Skin epidermis (tissue), 12 donors: ENCODE data around the gene RGCC.

Source experiments
- H3K27ac ChIP-seq, 21 experiments: fragments of 200-600 bp; sonication (generic) in 11 of 21; one replicate each; pipeline ENCODE4 v1.5.0; 2020; ENCODE audit warnings: mild to moderate bottlenecking in 3 of 21, inconsistent platforms in 2 of 21, moderate library complexity in 2 of 21
- H3K4me3 ChIP-seq, 7 experiments: fragments of 200-600 bp; sonication (generic) in 2 of 7; one replicate each; pipeline ENCODE4 v1.5.0; 2020; ENCODE audit warnings: inconsistent platforms in 2 of 7, mild to moderate bottlenecking in 2 of 7, moderate library complexity in 1 of 7

RGCC gene

DNA sequence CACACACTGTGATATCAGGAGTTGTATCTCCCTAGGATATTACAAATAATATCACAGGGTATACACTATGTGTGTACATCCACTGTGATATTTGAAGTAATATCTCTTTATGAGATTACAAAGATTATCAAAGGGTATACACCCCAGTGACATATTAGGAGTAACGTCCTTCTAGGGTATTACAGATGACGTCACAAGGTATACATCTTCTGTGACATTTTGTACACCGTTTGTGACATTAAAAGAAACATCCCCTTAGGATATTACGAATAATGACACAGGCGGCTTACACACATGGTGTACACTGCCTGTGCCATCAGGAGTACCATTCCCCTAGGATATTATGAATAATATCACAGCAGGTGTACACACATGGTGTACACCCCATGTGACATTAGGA lies 13.4 kb upstream of the RGCC start:
- H3K4me3 ChIP-seq = no peak overlapping the region
- no peak overlapping the region for H3K27ac ChIP-seq

DNA sequence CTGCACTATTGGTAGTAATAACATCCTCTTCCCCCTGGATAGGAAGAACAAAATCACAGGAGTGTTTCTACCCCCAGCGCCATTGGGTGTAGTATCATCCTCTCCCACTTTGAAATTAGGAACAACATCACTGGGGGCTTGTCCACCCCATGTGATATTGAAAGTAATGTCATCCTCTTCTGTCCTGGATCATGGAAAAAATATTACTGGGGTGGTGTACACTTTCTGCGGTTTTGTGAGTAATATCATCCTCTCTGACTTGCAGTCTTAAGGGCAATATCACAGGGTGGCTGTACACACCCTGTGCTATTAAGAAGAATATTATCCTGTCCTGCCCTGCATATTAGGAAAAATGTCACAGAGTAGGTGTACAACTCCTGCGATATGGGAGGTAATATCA lies 4.9 kb upstream of the RGCC start:
- Histone ChIP-seq H3K27ac (no peak overlapping the region), H3K4me3 (no peak overlapping the region)

DNA sequence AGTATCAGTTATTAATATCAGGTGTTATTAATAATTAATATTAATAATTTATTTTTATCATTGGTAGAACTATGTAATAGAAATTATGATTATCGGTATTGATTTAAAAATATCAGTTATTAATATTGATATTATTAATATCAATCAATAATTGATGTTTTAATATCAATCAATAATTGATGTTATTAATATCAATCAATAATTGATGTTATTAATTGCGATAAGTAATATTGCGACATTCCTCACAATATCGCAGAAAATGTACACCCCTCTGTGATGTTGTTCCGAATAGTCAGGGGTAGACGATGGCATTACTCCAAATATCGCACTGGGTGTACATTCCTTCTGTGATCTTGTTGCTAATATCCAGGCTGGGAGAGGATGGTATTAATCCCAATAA lies 3.7 kb upstream of the RGCC start:
- H3K27ac ChIP-seq = no peak overlapping the region
- H3K4me3 ChIP-seq = no peak overlapping the region

DNA sequence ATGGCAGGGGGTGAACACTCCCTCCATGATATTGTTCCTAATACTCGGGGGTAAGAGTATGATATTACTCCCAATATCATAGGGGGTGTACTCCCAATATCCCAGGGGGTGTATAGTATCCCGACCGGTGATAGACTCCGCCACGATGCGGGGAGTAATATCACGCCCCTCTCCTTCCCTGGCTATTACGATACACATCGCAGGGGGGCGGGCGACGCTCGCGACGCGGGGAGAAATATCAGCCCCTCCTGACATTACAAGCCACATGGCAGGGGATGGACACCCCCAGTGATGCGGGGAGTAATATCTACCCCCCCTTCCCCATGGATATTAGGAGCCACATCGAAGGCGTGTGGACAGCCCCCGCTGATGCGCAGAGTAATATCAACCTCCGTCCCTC lies 3.2 kb upstream of the RGCC start:
- no peak overlapping the region for H3K4me3 ChIP-seq
- no peak overlapping the region for H3K27ac ChIP-seq

DNA sequence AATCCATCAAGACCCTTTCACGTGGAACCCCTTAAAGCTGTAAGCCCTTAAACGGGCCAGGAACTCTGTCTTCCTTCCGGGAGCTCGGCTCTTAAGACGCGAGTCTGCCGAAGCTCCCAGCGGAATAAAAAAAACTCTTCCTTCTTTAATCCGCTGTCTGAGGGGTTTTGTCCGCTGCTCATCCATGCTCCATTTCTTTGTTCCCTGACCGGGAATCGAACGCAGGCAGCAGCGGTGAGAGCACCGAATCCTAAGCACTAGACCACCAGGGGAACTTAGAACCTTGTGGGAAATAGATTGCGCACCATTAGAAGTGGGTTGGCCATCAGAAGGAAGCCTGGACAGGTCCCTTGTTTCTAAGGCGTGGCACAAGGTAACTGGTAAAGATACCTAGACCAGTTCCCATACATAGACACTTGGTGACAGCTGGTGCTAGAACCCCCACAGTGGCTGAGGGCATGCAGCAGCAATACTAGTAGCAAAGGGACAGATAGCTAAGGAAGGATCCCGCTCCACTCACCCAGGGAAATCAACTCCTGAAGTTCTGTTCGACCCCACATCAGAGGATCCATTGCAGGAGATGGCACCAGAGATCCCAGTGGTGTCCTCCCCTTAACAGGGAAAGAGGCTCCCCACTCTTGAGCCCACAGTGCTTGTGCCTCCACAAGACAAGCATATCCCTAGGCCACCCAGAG lies 1.5 kb upstream of the RGCC start:
- Histone ChIP-seq H3K4me3 (no peak overlapping the region), H3K27ac (peak overlapping the region in 1 of 21 experiments; percentile 79)

DNA sequence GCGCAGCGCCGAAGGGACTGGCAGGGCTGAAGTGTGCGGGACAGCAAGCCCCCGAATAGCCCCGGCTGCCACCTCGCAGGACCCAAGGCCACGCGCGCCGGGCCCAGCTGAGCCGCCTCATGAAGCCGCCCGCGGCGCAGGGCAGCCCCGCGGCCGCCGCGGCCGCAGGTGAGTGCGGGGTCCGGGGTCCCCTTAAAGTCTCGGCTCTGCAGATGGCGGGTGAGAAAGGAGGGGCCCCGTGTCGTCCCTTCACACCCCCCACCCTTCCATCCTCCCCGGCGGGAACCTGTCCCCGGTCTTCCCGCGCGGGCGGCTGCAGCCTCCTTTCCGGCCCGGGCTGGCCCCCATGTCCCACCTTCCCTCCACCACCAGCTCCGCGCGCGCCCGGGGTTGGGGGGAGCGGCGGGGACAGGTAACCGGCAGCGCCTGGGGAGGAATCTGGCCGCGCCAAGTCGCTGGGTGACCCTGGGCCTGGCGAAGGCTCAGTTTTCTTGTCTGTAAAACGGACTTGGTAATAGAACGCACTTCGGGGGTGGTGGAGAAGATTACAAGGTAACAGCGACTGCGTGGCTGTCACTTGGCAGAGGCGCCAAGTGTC lies 338 bp downstream of the RGCC start:
- peak overlapping the region; percentile 53 to 76 (median 60) for H3K4me3 ChIP-seq
- peak overlapping the region; percentile 64 to 95 (median 83) for H3K27ac ChIP-seq

DNA sequence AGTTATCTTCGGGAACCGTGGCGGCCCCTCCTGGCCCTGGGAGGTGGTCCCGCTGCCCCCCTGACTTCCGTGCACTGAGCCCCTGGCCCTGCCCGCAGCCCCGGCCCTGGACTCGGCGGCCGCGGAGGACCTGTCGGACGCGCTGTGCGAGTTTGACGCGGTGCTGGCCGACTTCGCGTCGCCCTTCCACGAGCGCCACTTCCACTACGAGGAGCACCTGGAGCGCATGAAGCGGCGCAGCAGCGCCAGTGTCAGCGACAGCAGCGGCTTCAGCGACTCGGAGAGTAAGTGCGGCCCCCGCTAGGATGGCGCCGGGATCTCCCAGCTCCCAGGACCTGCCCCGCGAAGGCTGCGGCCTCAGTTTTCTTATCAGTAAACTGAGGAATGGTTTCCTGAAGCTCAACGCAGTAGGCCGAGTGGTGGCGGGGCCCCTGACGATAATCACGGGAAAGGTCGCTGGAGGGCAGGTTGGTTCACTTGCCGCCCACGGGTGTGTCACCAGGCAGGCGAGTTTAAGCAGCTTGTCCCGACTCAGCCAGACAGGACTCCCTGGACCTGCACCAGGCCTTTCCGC lies 924 bp downstream of the RGCC start:
- Histone ChIP-seq H3K4me3 (peak overlapping the region; percentile 53 to 76 (median 60)), H3K27ac (peak overlapping the region; percentile 64 to 95 (median 83))

DNA sequence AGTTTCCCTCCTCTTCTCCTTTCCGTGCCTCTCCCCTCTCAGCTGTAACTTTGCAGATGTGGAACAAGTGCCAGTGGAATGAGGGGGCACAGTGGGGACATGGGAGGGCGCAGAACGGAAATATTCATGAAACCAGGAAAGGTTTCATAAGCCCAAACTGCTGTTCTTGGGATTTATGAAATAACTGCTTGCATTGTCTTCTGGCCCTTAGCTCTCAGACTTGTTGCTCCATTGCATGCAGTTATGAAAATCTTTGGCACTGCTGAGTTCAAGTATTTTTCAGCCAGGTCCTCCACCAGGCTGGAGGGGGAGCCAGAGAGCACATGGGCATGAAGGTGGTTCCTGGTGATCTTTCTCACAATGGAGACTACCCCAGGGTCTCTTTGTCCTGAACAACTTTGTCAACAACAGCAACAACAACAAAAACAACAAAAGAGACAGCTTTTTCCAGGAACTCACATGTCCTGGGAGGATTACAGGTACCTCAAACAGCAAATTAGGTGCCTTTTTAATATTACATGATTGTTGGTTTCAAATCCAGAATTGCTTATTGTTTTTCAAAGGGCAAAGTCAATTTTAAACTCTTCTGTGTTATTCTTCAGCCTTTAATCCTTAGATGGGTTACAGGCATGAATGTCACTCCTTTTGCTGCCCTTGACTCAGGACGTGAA lies 1.5 kb downstream of the RGCC start:
- Histone ChIP-seq H3K27ac (peak overlapping the region in 20 of 21 experiments; percentile 64 to 95 (median 83)), H3K4me3 (peak overlapping the region; percentile 53 to 76 (median 60))

DNA sequence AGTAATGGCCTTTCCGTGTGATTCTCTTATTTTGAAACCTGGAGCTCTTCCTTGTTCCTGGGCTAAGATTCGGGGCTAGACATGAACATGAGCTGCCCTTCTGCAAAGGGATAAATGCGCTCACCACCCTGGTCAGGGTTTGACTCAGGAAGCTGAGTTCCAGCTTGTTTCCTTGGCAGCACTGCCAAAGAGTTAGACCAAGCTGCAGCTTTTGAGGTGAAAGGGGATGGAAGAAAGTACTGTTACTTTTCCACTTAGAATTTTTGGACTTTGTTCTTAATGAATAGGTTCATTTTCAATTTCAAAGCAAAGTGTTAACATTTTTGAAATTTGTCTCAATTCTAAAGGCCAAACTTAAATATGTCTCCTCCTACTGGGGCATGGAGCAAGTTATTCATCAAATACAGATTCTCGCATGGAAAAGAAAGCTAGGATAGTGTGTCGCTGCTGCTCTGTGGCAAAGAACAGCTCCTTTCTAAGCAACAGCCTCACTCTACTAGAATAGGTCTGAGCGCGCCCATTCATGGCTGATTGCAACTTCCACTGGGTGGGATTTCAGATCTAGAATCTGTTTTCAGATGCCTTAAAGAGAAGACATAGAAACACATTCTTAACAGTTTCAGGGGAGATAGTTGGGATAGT lies 2.2 kb downstream of the RGCC start:
- H3K27ac ChIP-seq = peak overlapping the region in 15 of 21 experiments; percentile 12 to 95 (median 83)
- H3K4me3 ChIP-seq = peak overlapping the region in 6 of 7 experiments; percentile 53 to 76 (median 63)

DNA sequence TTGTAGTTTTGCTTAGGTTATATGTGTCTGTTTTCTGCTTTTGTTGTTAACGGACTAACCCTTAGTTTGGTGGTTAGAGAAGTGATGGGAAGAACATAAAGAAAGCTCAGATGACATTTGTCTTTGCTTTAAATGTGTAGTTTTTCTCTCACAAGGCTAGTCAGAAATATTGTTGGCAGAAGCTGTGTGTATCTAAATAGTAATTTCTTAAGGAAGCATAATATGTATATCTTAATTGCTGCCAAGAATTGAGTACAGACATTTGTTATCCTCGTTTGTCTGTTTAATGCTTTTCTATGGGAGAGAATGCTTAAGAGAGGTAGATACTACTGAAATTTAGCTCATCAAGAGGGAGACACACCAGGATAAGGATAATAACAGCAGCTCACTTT lies 2.7 kb downstream of the RGCC start:
- Histone ChIP-seq H3K27ac (peak overlapping the region in 11 of 21 experiments; percentile 5 to 95 (median 83)), H3K4me3 (peak overlapping the region in 6 of 7 experiments; percentile 7 to 76 (median 58))

DNA sequence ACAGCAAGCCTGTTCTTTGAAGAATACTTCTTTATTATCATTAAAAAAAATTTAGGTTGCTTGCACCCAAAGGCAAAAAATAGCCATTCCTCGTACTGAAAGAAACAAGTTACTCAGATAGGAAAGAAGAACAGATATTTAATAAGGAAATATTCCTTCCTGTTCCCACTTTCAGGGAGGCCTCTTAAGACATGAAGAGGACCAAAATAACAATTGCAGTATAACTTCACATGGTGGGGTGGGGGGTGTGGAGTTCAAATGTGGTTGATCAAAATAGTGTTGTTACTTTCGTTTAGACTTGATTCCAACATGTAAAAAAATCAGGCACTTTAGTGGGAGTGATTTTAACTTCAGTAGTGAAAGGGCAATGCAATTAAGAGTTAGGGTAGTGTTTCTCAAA lies 3.6 kb downstream of the RGCC start:
- Histone ChIP-seq H3K27ac (peak overlapping the region in 5 of 21 experiments; percentile 12 to 95 (median 85)), H3K4me3 (peak overlapping the region in 4 of 7 experiments; percentile 53 to 72 (median 58))

DNA sequence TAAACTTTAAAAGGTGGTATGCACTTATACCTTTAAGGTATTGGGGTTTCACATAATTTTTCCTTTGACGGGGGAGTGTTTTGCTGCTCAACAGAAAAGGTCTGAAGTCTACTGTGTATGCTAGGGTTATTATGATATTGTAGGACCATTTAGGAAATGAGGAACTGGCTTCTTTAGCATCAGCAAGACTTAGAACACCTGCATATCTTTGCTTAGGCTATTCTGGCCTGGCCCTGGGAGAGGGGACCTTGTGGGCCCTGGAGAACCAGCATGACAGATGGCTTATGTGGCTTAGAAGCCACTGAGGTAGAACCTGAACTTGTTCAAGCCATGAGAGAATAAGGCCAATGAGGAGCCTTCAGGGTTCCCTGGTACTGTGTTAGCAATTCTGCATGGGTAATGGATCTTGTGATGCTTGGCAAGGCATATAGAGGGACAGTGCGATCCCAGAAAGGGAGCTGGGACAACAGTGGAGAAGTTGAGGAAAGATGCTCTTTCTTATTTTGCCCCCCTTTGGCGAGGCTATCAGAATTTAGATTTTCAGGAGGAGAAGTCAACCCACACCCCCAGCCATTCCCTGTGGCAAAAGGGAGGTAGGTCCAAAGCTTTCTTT lies 4.3 kb downstream of the RGCC start:
- H3K4me3 ChIP-seq = no peak overlapping the region

DNA sequence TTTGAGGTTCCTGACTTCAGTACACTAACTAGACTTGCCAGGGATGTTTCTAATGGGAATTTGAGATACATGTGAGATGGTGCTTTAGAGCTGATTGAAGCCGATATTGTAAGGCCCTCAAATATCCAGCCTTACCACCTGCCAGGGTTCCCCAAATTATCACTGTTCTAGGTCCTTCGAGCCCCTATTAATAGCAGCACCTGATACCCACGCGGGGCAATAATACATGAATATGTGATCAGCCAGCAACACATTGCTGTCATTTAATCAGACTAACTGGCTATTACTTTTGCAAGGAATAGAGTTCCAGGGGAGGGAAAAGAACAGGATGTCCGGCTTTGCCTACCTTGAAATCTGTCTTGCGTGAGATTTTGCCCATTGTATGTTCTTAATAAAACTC lies 5.1 kb downstream of the RGCC start:
- Histone ChIP-seq H3K4me3 (no peak overlapping the region), H3K27ac (peak overlapping the region in 9 of 21 experiments; percentile 69 to 95 (median 85))

More for the DNA sequence above, 4.3 kb downstream of the RGCC start:
- H3K27ac ChIP-seq = peak overlapping the region in 4 of 21 experiments; percentile 11 to 95 (median 50)

DNA sequence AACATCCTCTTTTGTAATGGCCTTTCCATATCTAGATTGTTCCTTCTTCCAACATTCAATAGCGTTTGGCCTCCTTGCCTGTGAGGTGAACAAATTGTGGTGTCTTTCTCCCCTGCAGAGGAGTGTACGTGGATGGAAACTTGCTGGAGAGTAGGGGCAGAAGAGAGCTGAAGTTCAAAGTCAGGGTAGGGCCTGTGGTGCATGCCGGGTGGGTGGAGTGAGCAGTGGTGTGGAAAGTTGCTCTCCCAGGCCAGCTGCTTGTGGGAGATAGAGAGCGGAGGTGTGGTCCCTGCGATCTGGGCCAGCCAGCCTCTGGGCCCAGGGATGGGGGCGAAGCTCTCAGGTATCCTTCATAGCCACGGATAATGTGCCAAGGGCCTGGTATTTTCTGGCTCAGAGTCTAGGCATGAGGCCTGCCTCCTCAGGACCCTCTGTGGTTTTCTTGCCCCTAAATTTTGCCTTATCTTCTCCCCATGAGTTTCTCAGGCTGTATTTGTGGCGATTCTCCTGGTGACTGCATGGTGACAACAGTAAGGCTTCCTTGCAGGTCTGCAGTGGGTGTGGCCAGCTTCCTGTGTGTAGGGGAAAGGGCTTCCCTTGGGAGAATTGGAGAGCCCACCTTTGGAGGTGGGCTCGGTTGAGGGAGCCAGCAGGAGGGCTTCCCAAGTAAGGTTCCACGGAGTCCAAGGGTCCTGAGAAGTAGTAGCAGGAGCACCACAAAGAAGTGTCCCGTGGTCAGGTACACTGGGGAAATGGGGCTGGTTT lies 6.7 kb downstream of the RGCC start:
- Histone ChIP-seq H3K27ac (peak overlapping the region; percentile 9 to 95 (median 69)), H3K4me3 (no peak overlapping the region)

DNA sequence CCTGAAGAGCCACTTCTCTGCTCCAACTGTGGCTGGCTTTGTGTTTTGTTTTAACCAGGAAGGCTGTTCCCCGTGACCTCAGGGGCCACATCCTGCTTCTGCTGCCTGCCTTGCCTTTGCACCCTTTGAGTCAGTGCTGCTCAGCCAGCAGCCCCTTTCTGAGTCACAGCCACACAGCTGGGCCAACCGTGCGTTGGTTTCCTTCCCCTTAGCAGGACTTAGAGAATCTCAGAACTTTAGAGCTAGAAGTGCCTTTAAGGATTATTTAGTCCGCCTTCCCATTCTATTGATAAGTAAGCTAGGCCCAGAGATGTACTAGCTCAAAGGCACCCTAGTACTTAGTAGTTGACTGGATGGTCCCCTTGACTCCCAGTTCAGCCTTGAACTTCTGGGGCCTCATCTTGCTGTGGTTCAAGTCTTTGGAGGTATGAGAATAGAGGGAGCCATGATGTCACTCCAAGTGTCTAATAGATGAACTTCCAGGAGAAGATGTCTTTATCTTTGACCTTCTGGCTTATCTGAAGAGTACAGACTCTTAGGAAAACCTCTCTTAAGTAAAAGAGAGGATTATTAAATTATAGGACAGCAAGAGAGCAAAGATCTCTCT lies 8.0 kb downstream of the RGCC start:
- Histone ChIP-seq H3K27ac (peak overlapping the region in 18 of 21 experiments; percentile 30 to 95 (median 68)), H3K4me3 (no peak overlapping the region)

DNA sequence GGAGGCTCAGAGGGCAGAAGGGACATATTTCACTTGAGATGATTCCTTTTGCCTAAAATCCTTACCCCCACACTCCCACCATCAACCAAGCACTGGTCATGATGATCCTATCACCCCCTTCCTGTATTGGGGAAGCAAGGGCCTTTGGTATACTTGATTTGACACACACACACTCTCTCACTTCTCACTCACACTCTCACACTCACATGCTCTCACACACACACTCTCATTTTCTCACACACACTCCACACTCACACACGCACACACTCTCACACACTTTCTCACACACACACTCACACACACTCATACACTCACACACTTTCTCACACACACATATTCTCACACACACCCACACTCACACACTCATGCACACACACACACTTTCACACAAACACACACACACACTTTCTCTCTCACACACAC lies 8.6 kb downstream of the RGCC start:
- peak overlapping the region in 17 of 21 experiments; percentile 21 to 95 (median 68) for H3K27ac ChIP-seq
- H3K4me3 ChIP-seq = no peak overlapping the region

DNA sequence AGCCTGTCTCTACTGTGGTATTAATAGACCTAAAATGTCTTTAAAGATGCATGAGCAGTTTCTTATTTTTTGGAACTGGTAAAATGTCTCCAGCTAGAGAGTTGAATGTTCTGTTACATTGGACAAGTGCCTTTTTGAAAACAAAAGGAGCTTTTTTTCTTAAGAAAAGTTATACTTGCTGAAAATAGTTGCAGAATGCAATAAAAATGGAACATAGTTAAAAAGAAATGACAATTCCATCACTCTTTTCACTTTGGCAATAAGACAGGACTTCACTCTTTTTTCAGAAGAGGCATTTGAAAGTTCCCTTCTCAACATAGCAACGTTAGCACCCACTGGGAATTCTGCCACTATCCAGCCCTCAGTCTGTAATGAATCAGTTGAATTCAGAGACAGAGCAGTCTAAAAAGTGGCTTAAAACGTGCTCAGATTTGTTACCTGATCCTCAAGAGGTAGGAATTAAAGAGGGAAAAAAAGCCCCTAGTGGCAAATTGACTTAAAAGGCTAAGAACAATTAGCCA lies 10.1 kb downstream of the RGCC start:
- peak overlapping the region in 6 of 21 experiments; percentile 0 to 95 (median 24) for H3K27ac ChIP-seq
- H3K4me3 ChIP-seq = no peak overlapping the region

DNA sequence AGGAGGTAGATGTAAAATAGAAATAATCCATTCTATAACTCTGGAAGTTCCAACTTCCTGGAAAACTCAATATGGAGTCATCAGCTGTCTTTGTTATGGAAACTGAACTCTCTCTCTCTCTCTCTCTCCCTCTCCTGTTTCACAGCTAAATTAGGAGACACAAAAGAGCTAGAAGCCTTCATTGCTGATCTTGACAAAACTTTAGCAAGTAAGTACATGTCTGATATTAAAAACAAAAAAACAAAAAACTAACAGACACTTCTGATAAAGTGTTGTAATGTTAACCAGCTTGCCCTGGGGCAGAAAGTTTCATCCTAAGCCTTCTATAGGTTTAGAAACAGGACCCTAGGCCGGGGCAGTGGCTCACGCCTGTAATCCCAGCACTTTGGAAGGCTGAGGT lies 11.3 kb downstream of the RGCC start:
- peak overlapping the region in 4 of 21 experiments; percentile 18 to 95 (median 27) for H3K27ac ChIP-seq
- no peak overlapping the region for H3K4me3 ChIP-seq
